ENCODE measurements around the gene MAFB.

DNA sequence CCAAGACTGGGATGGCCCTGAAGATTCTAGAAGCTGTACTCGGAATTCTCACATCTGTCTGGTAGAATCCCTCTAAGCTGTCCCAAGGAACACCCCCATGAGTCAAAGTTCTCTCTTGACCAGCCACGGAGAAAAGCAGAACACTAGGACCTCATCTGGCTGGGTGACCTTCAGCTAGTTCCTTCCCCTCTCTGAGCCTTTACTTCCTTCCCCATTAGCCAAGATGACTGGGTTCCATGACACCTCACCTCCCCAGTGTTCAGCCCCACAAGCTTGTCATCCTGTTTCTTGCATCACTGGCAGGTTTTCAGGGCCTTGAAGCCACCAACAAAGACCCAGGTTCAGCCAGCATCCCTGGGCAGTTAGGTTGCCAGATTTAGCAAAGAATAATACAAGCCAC lies 47.8 kb downstream of the MAFB start:
- TF ChIP-seq, protein P1, sequence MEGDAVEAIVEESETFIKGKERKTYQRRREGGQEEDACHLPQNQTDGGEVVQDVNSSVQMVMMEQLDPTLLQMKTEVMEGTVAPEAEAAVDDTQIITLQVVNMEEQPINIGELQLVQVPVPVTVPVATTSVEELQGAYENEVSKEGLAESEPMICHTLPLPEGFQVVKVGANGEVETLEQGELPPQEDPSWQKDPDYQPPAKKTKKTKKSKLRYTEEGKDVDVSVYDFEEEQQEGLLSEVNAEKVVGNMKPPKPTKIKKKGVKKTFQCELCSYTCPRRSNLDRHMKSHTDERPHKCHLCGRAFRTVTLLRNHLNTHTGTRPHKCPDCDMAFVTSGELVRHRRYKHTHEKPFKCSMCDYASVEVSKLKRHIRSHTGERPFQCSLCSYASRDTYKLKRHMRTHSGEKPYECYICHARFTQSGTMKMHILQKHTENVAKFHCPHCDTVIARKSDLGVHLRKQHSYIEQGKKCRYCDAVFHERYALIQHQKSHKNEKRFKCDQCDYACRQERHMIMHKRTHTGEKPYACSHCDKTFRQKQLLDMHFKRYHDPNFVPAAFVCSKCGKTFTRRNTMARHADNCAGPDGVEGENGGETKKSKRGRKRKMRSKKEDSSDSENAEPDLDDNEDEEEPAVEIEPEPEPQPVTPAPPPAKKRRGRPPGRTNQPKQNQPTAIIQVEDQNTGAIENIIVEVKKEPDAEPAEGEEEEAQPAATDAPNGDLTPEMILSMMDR (optimal IDR thresholded peaks at IDR 0.05 in 1 of 3, IDR thresholded peaks at IDR 0.05 in 1 of 3, conservative IDR thresholded peaks at IDR 0.05 in 1 of 3; ENCODE audit: extremely low read depth in 1 of 3, insufficient read depth in 2 of 3, low read length in 3 of 3), result no peak
- TF ChIP-seq EZH2 (IDR thresholded peaks at IDR 0.05; ENCODE audit: low read length), result no peak
